Adrenal gland (tissue), 5 donors: ENCODE measurements around the gene ZNF837.

Experiments used
- CTCF ChIP-seq, 6 experiments: fragments of 450-650 bp in 4 of 6; fragments of 200-600 bp in 2 of 6; sonication (generic) in 1 of 6; IDR thresholded peaks; 1 replicate in 5 of 6; 2 replicates in 1 of 6; pipeline versions ENCODE4 v1.5.1 to v1.8.0; 2016 to 2021; ENCODE audit warnings: antibody characterized with exemption in 6 of 6, mild to moderate bottlenecking in 2 of 6, moderate library complexity in 1 of 6
- POLR2A ChIP-seq, 2 donors: fragments of 450-650 bp; IDR thresholded peaks; one replicate each; pipeline ENCODE4 v1.6.1; 2017; ENCODE audit warnings: antibody characterized with exemption in 2 of 2, mild to moderate bottlenecking in 2 of 2, moderate library complexity in 1 of 2
- donor health status: DM: no; HTN: no; CAD: no.

GRCh38 chr19:58336820-58337219, 44.0 kb downstream of the ZNF837 start:
- TF ChIP-seq POLR2A (IDR thresholded peaks at IDR 0.05) (no peak), CTCF (IDR thresholded peaks at IDR 0.05) (no peak)
